ENCODE results near the gene TBCB.

DNA sequence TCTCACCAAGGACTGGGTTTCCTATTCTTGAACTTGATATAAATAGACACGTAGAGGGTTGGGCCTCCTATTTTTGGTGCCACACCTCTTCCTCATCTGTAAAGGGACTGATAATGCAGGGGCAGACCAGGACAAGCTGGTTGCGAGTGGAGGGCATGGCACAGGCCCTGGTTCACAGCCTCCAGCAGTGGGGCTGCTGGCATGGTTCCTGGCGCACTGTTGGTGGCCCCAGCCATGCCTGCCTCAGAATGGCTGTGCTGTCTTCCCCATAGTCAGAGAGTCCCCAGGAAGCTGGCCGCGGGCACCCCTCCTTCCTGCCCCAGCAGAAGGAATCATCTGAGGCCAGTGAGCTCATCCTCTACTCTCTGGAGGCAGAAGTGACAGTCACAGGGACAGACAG lies 14.8 kb upstream of the TBCB start:
- TF ChIP-seq GATA2 (IDR thresholded peaks at IDR 0.05; ENCODE audit: low read depth, low read length), result no peak
- no peak for TF ChIP-seq GATA3 (IDR thresholded peaks at IDR 0.05; ENCODE audit: low read depth, low read length)

All from SH-SY5Y (cell line).